ENCODE measurements around the gene RAC3. TPM values are rescaled to one million over a fixed set of nuclear protein-coding genes. Genes with fewer than 3 reads are reported as not detected.
A peak's percentile ranks its signal among the peaks of the same experiment; 100 is the strongest.

The RAC3 gene
- total RNA-seq, 4 donors from 2014 or later: 1.8 to 2.5 (median 2.2) TPM

DNA sequence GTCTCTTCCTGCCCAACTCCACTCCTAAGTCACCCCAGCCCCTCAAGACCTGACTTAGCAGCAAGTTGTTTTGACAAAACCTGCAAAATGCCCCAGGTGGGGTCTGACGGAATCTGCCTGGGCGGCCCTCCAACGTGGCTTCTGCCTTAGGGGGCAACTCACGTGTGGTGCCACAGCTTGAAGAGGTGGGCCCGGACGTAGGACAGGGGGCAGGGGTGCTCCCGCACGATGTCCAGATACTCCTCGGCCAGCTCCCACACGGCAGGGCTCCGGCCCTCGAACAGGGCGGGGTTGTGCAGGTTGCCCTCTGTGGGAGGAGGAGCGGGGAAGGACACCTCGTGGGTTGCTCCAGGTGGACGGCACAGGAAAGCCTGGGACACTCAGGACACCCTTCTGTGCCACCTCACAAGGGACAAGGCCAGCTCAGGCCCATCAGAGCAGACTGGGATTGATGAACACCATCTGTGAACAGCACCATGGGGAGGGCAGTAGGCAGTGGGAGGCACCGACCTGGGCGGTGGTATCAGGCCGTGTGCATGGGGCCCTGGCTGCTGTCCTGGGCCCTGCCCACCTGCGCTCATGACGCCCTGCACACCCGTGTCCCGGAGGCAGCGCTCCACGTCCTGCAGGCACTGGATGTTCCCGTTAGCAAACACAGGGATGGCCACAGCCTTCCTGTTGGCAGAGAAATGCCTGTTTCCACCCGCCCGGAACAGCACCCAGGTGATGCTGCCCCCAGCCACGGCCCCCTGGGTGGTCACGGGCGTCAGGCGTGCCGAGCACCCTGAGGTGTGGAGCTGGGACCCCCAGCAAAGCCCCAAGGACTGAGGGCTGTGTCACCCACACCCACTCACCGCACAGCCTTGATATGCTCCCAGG is 29.8 kb downstream of the RAC3 start:
- TF ChIP-seq POLR2AphosphoS5 (IDR thresholded peaks at IDR 0.05) (no peak), POLR2A (IDR thresholded peaks at IDR 0.05; ENCODE audit: low read depth) (no peak), EP300 (IDR thresholded peaks at IDR 0.05) (no peak)
- TF ChIP-seq, protein P1, sequence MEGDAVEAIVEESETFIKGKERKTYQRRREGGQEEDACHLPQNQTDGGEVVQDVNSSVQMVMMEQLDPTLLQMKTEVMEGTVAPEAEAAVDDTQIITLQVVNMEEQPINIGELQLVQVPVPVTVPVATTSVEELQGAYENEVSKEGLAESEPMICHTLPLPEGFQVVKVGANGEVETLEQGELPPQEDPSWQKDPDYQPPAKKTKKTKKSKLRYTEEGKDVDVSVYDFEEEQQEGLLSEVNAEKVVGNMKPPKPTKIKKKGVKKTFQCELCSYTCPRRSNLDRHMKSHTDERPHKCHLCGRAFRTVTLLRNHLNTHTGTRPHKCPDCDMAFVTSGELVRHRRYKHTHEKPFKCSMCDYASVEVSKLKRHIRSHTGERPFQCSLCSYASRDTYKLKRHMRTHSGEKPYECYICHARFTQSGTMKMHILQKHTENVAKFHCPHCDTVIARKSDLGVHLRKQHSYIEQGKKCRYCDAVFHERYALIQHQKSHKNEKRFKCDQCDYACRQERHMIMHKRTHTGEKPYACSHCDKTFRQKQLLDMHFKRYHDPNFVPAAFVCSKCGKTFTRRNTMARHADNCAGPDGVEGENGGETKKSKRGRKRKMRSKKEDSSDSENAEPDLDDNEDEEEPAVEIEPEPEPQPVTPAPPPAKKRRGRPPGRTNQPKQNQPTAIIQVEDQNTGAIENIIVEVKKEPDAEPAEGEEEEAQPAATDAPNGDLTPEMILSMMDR (IDR thresholded peaks at IDR 0.05): no peak
- no peaks in the 10 kb centered on the region for H3K27me3 ChIP-seq
- DNase-seq (ENCODE audit: extremely low spot score): no peak
- H3K9me3 ChIP-seq: no peaks in the 10 kb centered on the region
- H3K36me3 ChIP-seq: peaks cover 39 to 81% (median 78%) of the 10 kb centered on the region in 4 donors
- no peak overlapping the region for H3K4me3 ChIP-seq
- WGBS: 89% methylated on average over 16 of the region's 34 CpGs
- H3K4me1 ChIP-seq: peaks cover 21 to 31% (median 25%) of the 10 kb centered on the region in 4 donors
- no peak overlapping the region for H3K27ac ChIP-seq (replicated peaks in 1 of 4)
- intact Hi-C loops (cut with DNase I): no loop called here

DNA sequence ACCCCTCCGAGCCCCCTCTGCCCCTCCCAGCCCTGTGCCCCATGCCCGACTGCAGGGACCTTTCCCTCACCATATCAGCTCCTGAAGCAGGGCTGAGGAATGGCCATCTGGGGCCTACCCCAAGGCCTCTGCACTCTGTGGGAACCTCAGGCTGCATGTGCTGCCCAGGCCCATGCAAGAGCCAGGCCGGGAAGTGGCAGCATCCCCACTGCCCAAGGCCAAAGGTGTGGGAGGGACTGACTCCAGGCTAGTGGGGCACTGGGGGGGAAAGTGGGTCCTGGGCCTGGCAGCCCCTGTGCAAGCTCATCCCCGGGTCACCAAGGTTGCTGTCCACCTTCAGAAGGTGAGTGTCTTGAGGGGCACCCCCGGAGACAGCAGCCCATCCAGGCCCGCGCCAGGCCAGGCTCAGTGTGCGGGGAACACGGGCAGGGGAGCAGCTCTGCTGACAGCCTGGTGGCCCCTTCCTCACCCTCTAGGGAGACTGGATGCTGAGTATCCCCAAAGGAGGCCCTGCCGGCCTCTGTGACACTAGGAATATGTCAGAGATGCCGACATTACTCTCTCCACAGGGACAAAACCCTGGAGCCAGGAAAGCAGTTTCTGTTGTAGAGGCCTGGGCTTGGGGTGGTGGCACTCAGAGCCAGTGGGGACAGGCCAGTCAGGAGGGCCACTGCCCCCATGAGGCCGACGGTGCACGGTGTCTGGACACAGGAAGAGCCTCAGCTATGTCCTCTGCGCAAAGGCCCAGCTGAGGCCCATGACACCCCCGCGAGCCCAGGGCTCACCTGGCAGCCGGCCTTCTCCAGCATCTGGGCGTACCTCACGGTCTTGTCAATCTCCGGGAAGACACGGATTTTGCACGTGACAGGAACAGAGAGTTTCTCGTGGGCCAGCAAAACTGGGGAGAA is 30.9 kb downstream of the RAC3 start:
- Histone ChIP-seq H3K4me1 (peaks cover 25 to 33% (median 28%) of the 10 kb centered on the region in 4 donors), H3K9me3 (no peaks in the 10 kb centered on the region), H3K36me3 (peaks cover 28 to 71% (median 68%) of the 10 kb centered on the region in 4 donors), H3K27ac (replicated peaks in 1 of 4) (no peak overlapping the region), H3K4me3 (no peak overlapping the region), H3K27me3 (no peaks in the 10 kb centered on the region)
- intact Hi-C loops (cut with DNase I): no loop called here
- no peak for TF ChIP-seq POLR2A (IDR thresholded peaks at IDR 0.05; ENCODE audit: low read depth)
- no peak for TF ChIP-seq EP300 (IDR thresholded peaks at IDR 0.05)
- TF ChIP-seq POLR2AphosphoS5 (IDR thresholded peaks at IDR 0.05): no peak
- TF ChIP-seq, protein P1 (IDR thresholded peaks at IDR 0.05): no peak
- 86% methylated on average over 16 of the region's 24 CpGs for WGBS
- DNase-seq (ENCODE audit: extremely low spot score): no peak

DNA sequence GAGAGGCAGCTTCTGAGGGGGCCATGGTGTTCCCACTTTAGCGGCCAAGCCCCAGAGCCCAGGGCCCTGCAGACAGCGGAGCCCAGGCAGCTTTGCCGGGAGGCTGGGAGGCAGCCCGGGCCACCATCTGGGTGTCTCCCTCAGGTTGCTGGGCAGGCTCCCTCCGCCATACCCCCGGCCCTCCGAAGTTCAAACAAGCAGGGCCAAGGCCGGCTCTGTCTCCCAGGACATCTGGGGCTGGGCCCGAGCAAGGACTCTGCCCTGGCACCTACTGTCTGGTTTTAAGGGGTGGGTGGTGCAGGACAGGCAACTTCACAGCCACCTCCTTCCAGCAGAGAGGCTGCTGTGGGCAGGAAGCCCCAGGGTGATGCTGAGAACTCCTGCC is 31.5 kb downstream of the RAC3 start:
- no peak overlapping the region for H3K4me3 ChIP-seq
- no CpG with 5 or more reads among the region's 9 CpGs for WGBS
- TF ChIP-seq, protein P1 (IDR thresholded peaks at IDR 0.05): no peak
- no peak for TF ChIP-seq POLR2AphosphoS5 (IDR thresholded peaks at IDR 0.05)
- TF ChIP-seq EP300 (IDR thresholded peaks at IDR 0.05): no peak
- TF ChIP-seq POLR2A (IDR thresholded peaks at IDR 0.05; ENCODE audit: low read depth): no peak

DNA sequence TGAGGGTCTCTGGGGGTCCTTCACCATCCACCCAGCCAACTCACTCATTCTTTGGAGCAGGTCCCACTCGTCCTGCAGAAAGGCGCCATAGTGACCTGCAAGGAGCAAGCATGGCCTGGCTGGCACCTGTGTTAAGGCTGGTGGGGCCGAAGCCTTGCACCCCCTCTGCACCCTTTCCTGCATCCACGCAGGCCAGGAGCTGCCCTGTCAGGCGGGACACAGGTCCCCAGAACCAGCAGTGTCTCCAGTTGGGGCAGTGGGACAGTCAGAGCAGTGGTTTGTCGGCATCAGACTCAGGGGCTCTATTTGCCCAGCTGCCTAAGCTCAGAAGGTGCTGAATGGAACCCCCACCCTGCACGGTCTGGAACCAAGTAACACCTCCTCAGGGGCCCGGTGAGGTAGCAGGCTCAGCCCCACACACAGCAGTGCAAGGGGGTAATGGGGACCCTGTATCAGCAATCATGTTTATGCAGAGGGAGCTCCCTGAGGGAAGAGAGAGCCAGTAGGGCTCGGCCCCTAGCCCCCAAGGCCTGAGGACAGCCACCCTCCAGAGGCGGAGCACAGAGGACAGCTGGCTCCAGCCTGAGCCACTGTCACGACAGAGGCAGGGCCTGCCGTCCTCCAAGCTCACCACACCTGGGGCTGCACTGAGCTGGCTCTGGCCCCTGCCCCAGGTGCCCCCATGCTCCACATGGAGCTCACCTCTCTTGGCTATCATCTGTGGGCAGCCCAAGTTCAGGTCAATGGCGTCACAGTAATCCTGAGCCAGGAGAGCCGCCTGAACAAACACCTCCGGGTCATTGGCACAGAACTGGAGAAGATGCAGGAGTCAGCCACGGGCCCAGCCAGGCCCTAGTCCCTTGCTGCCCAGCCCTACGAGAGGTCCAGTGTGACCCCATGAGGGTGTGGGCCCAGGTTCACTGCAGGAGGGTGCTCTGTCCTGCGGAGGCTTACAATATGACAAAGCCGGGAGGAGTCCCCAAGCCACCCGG is 32.2 kb downstream of the RAC3 start:
- peaks cover 22 to 57% (median 54%) of the 10 kb centered on the region in 4 donors for H3K36me3 ChIP-seq
- no peaks in the 10 kb centered on the region for H3K9me3 ChIP-seq
- H3K27me3 ChIP-seq: no peaks in the 10 kb centered on the region
- 76% methylated on average over 14 of the region's 20 CpGs for WGBS
- intact Hi-C loops (cut with DNase I): no loop called here
- peak overlapping the region in 1 of 4 donors; percentile 90 for H3K4me3 ChIP-seq
- no peak for TF ChIP-seq POLR2A (IDR thresholded peaks at IDR 0.05; ENCODE audit: low read depth)
- TF ChIP-seq POLR2AphosphoS5 (IDR thresholded peaks at IDR 0.05): no peak
- TF ChIP-seq EP300 (IDR thresholded peaks at IDR 0.05): no peak
- TF ChIP-seq, protein P1 (IDR thresholded peaks at IDR 0.05): no peak
- H3K4me1 ChIP-seq: peaks cover 25 to 33% (median 28%) of the 10 kb centered on the region in 4 donors
- no peak overlapping the region for H3K27ac ChIP-seq (replicated peaks in 1 of 4)
- DNase-seq (ENCODE audit: extremely low spot score): no peak

More for the DNA sequence above, 31.5 kb downstream of the RAC3 start:
- H3K27me3 ChIP-seq: no peaks in the 10 kb centered on the region
- peaks cover 22 to 64% (median 61%) of the 10 kb centered on the region in 4 donors for H3K36me3 ChIP-seq
- H3K9me3 ChIP-seq: no peaks in the 10 kb centered on the region
- no peak for DNase-seq (ENCODE audit: extremely low spot score)
- peaks cover 25 to 33% (median 28%) of the 10 kb centered on the region in 4 donors for H3K4me1 ChIP-seq
- intact Hi-C loops (cut with DNase I): no loop called here
- H3K27ac ChIP-seq (replicated peaks in 1 of 4): no peak overlapping the region

Data from esophagus muscularis mucosa (tissue), 4 donors.